ENCODE data around the gene NOL4L.

DNA sequence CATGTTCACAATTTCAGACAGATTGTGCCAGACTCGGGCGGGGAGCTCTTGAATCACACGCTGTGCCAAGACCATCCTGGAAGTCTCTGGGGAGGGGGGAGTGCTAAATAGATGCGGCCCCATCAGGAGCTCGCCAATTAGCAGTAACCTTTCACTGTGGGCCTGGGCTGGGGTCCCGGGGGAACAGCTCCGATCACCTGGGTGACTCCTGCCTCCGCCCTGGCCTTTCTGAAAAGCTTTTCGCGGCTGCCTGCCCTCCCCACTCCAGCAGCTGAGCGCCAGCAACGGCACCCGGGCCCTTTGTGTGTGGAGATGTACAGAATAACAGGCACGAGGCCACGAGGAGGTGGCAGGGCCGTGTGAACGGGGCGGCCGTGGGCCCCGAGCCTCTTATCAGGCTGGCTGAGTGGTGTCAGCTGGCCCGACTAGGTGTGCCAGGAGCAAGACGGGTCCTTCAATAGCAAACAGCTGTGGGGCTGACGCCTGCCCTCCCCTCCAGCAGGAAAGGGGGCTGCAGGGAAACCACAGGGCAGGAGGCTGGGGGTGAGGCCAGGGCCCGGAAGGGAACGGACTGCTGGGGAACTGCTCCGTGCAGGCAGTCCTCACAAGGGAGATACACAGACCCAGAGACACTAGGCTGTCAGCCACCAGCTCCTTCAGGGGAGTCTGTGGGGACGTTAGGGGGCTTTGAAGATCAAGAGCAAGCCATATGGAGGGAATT is 56.8 kb downstream of the NOL4L start:
- TF ChIP-seq, protein P1, sequence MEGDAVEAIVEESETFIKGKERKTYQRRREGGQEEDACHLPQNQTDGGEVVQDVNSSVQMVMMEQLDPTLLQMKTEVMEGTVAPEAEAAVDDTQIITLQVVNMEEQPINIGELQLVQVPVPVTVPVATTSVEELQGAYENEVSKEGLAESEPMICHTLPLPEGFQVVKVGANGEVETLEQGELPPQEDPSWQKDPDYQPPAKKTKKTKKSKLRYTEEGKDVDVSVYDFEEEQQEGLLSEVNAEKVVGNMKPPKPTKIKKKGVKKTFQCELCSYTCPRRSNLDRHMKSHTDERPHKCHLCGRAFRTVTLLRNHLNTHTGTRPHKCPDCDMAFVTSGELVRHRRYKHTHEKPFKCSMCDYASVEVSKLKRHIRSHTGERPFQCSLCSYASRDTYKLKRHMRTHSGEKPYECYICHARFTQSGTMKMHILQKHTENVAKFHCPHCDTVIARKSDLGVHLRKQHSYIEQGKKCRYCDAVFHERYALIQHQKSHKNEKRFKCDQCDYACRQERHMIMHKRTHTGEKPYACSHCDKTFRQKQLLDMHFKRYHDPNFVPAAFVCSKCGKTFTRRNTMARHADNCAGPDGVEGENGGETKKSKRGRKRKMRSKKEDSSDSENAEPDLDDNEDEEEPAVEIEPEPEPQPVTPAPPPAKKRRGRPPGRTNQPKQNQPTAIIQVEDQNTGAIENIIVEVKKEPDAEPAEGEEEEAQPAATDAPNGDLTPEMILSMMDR (IDR thresholded peaks at IDR 0.05), result no peak
- TF ChIP-seq POLR2AphosphoS5 (IDR thresholded peaks at IDR 0.05) (no peak), POLR2A (IDR thresholded peaks at IDR 0.05) (no peak), EP300 (IDR thresholded peaks at IDR 0.05) (no peak)
